Measurements from ENCODE around the gene ELOVL3. TPM values are rescaled to one million over a fixed set of nuclear protein-coding genes. Genes with fewer than 3 reads are reported as not detected.

The ELOVL3 gene, protein sequence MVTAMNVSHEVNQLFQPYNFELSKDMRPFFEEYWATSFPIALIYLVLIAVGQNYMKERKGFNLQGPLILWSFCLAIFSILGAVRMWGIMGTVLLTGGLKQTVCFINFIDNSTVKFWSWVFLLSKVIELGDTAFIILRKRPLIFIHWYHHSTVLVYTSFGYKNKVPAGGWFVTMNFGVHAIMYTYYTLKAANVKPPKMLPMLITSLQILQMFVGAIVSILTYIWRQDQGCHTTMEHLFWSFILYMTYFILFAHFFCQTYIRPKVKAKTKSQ
- total RNA-seq (not detected in 2 replicates), polyA plus RNA-seq (not detected in 2 replicates), polyA minus RNA-seq (not detected in 2 replicates), Bru-seq, nascent RNA (not detected), BruChase-seq, experiment 1, labeled RNA remaining after a 6-hour chase (not detected), BruChase-seq, experiment 2, labeled RNA remaining after a 2-hour chase (not detected)
- polyA plus RNA-seq (2011; cell fraction: cytosol; rRNA removed), result not detected in 2 replicates
- not detected in 2 replicates for polyA plus RNA-seq (2011; cell fraction: nucleus; rRNA removed)
- polyA plus RNA-seq (2012), result not detected in 2 replicates
- not detected for polyA minus RNA-seq (2011; cell fraction: cytosol; rRNA and poly(A)+ RNA removed)
- polyA minus RNA-seq (2011; cell fraction: nucleus; rRNA and poly(A)+ RNA removed), result not detected in 2 replicates
- long read RNA-seq, result 0 reads

DNA sequence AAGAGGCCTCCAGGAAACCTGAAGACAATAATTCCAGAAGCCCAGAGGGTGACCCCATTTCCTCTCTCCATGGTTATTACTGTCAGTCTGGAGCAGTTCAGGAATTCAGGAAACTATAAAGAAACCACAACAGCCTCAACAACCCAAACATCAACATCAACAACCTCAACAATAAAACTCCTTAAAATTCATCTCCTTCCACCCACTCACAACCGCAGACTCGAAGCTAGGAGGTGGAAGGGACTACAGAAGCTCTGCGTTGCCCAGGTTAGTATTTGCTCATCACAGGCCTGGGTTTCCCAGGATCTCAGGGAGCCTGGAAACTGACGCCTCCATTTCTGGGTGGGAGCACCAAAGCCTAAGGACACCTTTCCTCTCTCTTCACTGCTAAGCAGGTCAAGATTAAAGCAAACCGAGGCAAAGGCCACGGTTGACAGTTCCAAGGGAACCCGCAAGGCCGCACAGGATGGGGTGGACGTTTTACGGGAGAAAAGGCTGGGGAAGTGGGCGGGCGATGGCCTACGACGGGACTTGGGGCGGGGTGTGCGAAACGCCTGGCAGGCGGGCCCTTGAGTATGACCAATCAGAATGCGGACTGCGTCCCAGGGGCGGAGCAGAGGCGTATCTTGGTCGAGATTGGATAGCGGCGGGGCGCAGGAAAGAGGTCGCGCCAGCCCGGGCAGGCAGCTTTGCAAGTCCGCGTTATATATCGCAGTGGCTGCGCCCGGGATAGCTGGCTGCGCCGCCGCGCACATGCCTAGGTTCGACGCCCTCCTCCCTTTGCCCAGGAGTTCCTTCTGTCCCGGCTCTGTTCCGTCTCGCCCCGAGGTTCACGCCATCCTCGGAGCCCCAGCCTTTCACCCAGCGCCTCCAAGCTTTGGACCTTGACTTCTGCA lies at the start of gene ELOVL3:
Gene ELOVL3 (plus strand): TSS at position 654 of the 896 bp plus-strand sequence. CDS start 250 bp downstream, outside the sequence.
- Histone ChIP-seq H3K9me1 (replicated peaks; ENCODE audit: control insufficient read depth, extremely low read depth, insufficient read depth, low read length) (no peaks in the 10 kb centered on the region), H3K27me3 (ENCODE audit: control insufficient read depth in 2 of 2, insufficient read depth in 2 of 2, low read length in 2 of 2) (peaks cover 54 to 59% of the 10 kb centered on the region in 2 experiments), H3K4me3 (replicated peaks in 1 of 3; ENCODE audit: insufficient read depth in 1 of 3, low read depth in 1 of 3, low read length in 3 of 3) (no peak within 1 kb of the TSS), H3K4me2 (ENCODE audit: insufficient read depth, low read length) (peak within 1 kb of the TSS; percentile 48), H3K9ac (replicated peaks; ENCODE audit: extremely low read depth, insufficient read depth, low read length) (no peak within 1 kb of the TSS), H2AFZ (ENCODE audit: low read depth, low read length) (peak within 1 kb of the TSS; percentile 62), H4K20me1 (replicated peaks; ENCODE audit: control insufficient read depth, extremely low read depth, insufficient read depth, low read length) (no peaks in the 10 kb centered on the region), H3K9me3 (replicated peaks; ENCODE audit: control insufficient read depth, insufficient read depth, low read length) (no peaks in the 10 kb centered on the region), H3K36me3 (ENCODE audit: control insufficient read depth in 2 of 2, extremely low read depth in 1 of 2, insufficient read depth in 2 of 2, low read length in 2 of 2) (no peaks in the 10 kb centered on the region), H3K4me1 (ENCODE audit: control insufficient read depth, extremely low read depth, insufficient read depth, low read length) (peaks cover 12% of the 10 kb centered on the region), H3K27ac (ENCODE audit: insufficient read depth, low read depth, low read length) (no peak within 1 kb of the TSS), H3K79me2 (ENCODE audit: control insufficient read depth, insufficient read depth, low read length) (no peaks in the 10 kb centered on the region)
- CTCF ChIA-PET, result interaction anchor here (0.6 to 17.3 kb wide), 9 partner anchors 12 to 550 kb away, joined by 3 to 1402 read pairs (median 4); partner anchors contain the start of gene PITX3
- DNase-seq (ENCODE audit: low read depth, low spot score) (peak; percentile 97), FAIRE-seq (peak; percentile 99)
- no TSS peak for BruUV-seq (replicated peaks)
- POLR2A ChIA-PET, result interaction anchor here (1.6 kb wide), 1 partner anchor 170 kb away, joined by 3 read pairs; the partner anchor contains the start of gene NFKB2
- TF ChIP-seq POLR2AphosphoS5 (IDR thresholded peaks at IDR 0.05; ENCODE audit: insufficient read depth, low read depth, low read length) (peak; percentile 91), MAX (IDR thresholded peaks at IDR 0.05; ENCODE audit: insufficient read depth, insufficient read length) (peak; percentile 90), GATA2 (IDR thresholded peaks at IDR 0.05; ENCODE audit: insufficient read depth, insufficient read length, low read depth, low read length) (no peak)
- intact Hi-C loops (cut with micrococcal nuclease) (loop anchor here (1.0 kb wide), 1 partner anchor 57 kb away; no protein-coding TSS in a partner anchor), dilution Hi-C loops (cut with MboI; ENCODE audit: extremely low pct_ligation_motif_present, low sequenced_read_pairs) (loop anchor here (25.0 kb wide), 1 partner anchor 136 kb away; no protein-coding TSS in a partner anchor)
